GM18909 (cell line): ENCODE measurements around the gene DUS3L.
"Not testable (repeated sequence)": the region's sequence is repeated elsewhere in the genome, so short reads cannot be mapped to it uniquely, and the experiment has no call there.

ENCODE experiments used
- ATAC-seq: cut with Tn5 transposase; IDR thresholded peaks from one replicate; pipeline ENCODE4 v1.9.1; 2021; ENCODE audit warnings: mild to moderate bottlenecking; ENCODE audit not compliant: unreplicated experiment, poor library complexity

The DUS3L gene

DNA sequence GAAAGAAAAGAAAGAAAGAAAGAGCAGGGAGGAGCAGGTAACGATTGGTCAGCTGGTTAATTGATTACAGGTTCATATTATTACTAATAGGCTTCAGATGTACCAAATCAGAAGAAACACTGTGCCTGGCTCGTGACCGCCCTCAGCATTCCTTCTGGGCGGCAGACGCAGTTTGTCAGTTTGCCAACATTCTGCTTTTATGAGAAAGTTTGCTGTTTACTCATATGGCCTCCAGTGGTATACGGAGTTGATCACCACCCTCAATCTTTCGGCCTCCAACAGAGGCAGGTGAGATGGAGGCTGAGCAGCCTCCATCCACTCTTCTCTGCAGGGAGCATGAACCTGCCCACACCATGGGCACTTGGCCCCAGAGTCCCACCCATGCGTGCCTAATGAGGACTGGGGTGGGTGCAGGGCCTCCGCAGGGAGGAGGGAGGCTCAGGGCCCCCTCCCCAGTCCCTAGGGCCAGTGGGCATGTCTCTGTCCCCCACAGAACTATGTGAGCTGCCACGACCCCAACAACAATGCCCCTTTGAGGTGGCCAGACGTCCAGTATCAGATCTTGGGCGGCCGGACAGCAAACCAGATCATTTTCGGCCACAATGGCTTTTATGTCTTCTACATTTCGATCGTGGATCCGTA, 15.2 kb downstream of the DUS3L start:
- ATAC-seq, result no peak

DNA sequence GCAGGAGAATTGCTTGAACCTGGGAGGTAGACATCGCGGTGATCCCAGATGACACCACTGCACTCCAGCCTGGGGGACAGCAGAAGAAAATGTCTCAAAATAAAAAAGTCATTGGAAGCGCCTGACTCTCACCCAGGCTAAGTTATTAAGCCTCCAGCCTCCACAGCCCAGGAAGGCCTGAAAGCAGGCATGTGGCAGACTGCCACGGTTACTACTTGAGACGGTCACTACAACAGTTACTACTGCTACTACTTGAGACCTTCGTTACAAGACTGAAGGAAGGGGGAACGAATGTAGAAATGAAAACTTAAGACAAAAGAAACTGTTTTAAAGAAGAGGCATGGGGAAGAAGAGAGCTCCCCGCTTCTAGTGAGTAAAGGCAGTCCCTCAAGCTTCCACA, 16.0 kb downstream of the DUS3L start:
- no peak for ATAC-seq

DNA sequence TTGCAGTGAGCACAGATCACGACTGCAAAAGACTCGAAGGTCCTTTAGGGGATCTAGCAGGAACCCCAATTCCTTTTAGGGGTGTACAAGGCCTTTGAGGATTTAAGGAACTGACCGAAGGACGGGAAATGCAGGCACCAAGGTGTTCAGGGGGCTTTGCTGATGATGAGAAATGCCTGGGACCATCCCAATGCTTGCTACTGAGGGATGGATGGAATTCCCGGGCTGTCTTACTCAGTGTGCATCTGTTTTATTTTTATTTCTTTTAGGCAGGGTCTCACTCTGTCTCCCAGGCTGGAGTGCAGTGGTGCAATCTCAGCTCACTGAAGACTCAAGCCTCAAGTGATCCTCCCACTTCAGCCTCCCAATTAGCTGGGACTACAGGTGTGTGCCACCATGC, 17.7 kb downstream of the DUS3L start:
- ATAC-seq, result no peak

DNA sequence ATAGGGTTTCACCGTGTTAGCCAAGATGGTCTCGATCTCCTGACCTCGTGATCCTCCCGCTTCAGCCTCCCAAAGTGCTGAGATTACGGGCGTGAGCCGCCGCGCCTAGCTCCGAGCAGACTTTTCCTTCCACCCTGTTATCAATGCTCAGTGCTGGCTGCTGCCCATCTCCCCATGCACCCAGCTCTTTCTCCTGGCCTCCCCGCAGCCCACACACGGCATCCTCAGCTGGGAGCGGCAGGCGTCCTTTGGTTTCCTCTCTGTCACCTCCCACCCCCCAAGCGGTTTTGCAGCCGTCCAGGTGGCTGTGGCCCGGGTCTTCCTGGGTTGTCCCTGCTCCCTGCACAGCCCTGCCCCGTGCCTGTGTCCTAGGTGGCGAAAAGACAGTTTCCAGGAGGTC, 18.5 kb downstream of the DUS3L start:
- no peak for ATAC-seq

DNA sequence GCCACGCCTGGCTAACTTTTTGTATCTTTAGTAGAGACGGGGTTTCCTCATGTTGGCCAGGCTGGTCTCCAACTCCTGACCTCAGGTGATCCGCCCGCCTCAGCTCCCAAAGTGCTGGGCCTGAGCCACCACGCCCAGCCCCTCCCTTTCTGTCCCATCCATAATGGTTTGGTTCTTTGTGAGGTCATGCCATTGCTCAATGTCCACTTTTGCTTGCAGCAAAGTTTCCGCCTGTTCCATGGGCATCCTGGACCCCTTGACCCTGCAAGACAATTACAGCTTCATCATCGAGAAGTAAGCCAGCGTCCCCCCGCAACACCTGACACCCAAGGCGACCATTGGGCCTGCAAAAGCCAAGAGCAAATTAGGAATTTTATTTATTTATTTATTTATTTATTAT, 23.0 kb downstream of the DUS3L start:
- no peak for ATAC-seq

DNA sequence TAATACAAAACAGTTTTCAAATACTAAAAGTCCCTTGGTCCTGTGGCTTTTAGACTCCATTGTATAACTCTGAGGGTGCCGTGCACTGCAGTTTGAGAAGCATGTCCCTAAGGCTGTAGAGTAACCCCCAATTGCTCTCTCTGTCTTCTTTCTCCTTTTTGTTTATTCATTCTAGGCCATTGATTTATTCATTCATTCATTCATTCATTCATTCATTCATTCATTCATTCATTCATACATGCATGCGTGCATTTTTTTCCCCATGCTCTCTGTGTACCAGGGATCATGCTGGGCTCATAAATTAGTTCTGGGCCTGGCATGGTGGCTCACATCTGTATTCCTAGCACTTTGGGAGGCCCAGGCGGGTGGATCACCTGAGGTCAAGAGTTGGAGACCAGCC, 25.7 kb downstream of the DUS3L start:
- ATAC-seq, result no peak

DNA sequence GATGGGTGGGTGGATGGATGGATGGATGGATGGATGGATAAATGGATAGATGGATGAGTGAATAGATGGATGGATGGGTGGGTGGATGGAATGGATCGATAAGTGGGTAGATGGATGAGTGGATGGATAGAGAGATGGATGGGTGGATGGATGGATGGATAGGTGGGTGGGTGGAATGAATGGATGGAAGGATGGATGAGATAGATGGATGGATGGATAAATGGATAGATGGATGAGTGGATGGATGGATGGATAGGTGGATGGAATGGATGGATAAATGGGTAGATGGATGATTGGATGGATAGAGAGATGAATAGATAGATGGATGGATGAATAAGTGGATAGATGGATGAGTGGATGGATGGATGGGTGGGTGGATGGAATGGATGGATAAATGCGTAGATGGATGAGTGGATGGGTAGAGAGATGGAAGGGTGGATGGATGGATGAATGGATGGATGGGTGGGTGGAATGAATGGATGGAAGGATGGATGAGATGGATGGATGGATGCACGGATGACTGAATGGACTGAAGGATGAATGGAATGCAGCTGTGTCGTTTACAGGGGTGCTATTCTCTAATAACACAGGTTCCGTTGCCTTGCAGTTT, 28.2 kb downstream of the DUS3L start:
- no peak for ATAC-seq

DNA sequence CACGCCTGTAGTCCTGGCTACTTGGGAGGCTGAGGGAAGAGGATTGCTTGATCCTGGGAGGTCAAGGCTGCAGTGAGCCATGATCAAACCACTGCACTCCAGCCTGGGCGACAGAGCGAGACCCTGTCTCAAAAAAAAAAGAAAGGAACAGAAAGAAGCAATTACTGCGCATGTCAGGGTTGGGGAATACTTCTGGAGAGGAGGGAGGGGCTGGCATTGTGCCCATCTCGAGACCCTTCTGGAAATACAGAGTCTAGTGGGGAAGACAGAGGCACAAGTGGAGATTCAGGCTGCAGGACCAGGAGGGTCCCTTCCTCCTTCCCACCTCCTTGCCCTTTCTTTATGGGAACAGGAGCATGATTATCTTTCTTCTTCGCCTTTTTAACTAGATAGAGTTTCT, 37.2 kb downstream of the DUS3L start:
- no peak for ATAC-seq

DNA sequence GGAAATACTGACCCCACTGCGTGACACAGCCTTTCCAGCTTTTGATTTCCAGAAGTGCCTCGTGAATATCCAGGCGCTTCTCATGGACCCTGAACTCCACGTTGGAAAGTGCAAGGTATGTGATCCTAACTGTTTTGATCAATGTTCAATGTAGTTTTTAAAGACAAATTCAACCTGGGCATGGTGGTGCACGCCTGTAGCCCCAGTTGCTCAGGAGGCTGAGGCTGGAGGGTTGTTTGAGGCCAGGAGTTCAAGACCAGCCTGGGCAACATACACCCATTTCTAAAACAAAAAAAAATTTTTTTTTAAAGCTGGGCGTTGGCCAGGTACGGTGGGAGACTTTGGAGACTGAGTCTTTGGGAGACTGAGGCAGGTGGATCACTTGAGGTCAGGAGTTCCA, 39.3 kb downstream of the DUS3L start:
- no peak for ATAC-seq

DNA sequence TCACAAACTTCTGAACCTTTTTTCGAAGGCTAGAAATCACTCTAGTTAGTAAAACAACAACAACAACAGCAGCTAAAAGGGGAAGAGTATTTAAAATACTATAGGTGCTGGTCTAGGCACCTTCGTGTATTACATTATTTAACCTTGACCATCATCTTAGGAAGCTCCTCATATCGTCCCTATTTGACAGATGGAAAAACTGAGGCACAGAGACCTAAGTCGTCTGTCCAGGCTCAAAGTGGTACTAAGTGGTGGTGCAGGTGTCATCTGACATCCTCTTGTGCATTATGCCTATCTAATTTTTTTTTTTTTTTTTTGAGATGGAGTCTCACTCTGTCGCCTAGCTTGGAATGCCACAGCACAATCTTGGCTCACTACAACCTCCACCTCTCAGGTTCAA, 41.5 kb downstream of the DUS3L start:
- no peak for ATAC-seq

DNA sequence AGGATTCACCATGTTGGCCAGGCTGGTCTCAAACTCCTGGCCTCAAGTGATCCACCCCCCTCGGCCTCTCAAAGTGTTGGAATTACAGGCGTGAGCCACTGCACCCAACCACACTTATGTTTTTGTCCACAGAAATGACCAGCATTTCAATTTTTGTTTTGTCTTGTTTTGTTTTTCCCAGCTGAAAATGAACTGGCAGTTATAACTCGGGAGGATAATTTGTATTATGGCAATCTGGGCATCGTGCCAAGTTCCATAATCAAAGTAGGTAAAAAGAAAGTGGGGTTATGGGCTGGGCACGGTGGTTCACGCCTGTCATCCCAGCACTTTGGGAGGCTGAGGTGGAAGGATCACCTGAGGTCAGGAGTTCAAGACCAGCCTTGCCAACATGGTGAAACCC, 42.0 kb downstream of the DUS3L start:
- ATAC-seq, result not testable (repeated sequence)

DNA sequence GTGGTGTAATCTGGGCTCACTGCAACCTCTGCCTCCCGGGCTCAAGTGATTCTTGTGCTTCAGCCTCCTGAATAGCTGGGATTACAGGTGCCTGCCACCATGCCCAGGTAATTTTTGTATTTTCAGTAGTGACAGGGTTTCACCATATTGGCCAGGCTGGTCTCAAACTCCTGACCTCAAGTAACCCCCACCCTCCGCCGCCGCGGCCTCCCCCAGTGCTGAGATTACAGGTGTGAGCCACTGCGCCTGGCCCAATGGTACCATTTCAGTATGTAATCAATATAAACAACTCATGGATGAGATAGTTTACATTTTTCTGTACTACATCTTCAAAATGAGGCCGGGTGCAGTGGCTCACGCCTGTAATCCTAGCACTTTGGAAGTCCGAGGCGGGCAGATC, 46.0 kb downstream of the DUS3L start:
- ATAC-seq, result not testable (repeated sequence)

DNA sequence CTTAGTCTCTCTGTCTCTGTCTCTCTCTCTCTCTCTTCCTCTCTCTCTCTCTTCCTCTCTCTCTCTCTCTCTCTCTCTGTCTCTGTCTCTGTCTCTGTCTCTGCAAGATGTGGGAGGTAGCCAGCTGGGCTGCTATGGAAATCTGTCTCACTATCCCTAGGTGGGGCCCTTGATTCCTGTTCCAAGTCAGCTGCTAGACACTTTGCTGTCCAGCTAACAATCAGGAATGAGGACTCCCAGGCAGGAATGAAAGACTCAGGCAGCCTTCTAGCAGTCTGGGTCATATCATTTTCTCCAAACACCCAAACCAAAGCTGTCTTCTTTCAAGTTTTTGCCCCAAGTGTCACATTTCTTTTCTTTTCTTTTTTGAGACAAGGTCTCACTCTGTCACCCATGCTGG, 47.3 kb downstream of the DUS3L start:
- ATAC-seq, result no peak

DNA sequence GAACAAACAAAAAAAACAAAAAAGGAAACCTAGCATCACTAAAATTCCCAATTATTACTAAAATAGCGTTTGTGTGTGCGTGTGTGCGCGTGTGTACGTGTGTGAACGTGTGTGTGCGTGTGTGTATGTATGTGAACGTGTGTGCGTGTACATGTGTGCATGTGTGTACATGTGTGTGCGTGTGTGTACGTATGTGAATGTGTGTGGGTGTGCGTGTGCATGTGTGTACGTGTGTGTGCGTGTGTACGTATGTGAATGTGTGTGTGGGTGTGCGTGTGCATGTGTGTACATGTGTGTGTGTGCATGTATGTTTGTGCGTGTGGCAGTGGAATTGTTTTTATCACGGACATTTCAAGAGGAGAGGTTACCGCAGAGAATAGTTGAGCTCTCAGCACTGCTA, 48.9 kb downstream of the DUS3L start:
- ATAC-seq, result no peak

DNA sequence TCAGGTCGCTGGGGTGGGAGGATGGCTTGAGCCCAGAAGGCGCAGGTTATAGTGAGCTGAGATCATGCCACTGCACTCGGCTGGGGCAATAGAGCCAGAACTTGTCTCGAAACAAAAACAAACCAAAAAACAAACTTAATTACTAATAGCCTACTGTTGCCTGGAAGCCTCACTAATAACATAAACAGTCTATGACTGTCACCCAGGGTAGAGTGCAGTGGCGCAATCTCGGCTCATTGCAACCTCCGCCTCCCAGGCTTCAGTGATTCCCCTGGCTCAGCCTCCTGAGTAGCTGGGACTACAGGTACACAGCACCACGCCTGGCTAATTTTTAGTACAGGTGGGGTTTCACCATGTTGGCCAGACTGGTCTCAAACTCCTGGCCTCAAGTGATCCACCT, 52.5 kb downstream of the DUS3L start:
- ATAC-seq, result no peak
